ENCODE results near the gene LRRC45. TPM values are rescaled to one million over a fixed set of nuclear protein-coding genes. Genes with fewer than 3 reads are reported as not detected.

The LRRC45 gene
- polyA plus RNA-seq, 1 experiment = 3.4 TPM

DNA sequence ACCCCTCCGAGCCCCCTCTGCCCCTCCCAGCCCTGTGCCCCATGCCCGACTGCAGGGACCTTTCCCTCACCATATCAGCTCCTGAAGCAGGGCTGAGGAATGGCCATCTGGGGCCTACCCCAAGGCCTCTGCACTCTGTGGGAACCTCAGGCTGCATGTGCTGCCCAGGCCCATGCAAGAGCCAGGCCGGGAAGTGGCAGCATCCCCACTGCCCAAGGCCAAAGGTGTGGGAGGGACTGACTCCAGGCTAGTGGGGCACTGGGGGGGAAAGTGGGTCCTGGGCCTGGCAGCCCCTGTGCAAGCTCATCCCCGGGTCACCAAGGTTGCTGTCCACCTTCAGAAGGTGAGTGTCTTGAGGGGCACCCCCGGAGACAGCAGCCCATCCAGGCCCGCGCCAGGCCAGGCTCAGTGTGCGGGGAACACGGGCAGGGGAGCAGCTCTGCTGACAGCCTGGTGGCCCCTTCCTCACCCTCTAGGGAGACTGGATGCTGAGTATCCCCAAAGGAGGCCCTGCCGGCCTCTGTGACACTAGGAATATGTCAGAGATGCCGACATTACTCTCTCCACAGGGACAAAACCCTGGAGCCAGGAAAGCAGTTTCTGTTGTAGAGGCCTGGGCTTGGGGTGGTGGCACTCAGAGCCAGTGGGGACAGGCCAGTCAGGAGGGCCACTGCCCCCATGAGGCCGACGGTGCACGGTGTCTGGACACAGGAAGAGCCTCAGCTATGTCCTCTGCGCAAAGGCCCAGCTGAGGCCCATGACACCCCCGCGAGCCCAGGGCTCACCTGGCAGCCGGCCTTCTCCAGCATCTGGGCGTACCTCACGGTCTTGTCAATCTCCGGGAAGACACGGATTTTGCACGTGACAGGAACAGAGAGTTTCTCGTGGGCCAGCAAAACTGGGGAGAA lies 39.2 kb downstream of the LRRC45 start:
- no peaks in the 10 kb centered on the region; the same call in 1 of the 2 replicates for H3K9me3 ChIP-seq (ENCODE audit: control insufficient read depth, insufficient read depth, low read length)
- H3K27me3 ChIP-seq (ENCODE audit: control insufficient read depth, insufficient read depth, low read length) = no peaks in the 10 kb centered on the region
- no peak for DNase-seq (ENCODE audit: low read depth, low spot score)
- no peak overlapping the region for H3K4me3 ChIP-seq (ENCODE audit: low read depth, low read length)
- no peak overlapping the region for H3K27ac ChIP-seq (ENCODE audit: low read depth, low read length)
- POLR2A ChIA-PET = interaction anchor here (0.6 kb wide), 1 partner anchor 25 kb away, joined by 3 read pairs; the partner anchor contains the start of gene DCXR
- CTCF ChIA-PET = no interaction called here
- TF ChIP-seq, protein P1, sequence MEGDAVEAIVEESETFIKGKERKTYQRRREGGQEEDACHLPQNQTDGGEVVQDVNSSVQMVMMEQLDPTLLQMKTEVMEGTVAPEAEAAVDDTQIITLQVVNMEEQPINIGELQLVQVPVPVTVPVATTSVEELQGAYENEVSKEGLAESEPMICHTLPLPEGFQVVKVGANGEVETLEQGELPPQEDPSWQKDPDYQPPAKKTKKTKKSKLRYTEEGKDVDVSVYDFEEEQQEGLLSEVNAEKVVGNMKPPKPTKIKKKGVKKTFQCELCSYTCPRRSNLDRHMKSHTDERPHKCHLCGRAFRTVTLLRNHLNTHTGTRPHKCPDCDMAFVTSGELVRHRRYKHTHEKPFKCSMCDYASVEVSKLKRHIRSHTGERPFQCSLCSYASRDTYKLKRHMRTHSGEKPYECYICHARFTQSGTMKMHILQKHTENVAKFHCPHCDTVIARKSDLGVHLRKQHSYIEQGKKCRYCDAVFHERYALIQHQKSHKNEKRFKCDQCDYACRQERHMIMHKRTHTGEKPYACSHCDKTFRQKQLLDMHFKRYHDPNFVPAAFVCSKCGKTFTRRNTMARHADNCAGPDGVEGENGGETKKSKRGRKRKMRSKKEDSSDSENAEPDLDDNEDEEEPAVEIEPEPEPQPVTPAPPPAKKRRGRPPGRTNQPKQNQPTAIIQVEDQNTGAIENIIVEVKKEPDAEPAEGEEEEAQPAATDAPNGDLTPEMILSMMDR (IDR thresholded peaks at IDR 0.05; ENCODE audit: low read depth, low read length) = no peak

DNA sequence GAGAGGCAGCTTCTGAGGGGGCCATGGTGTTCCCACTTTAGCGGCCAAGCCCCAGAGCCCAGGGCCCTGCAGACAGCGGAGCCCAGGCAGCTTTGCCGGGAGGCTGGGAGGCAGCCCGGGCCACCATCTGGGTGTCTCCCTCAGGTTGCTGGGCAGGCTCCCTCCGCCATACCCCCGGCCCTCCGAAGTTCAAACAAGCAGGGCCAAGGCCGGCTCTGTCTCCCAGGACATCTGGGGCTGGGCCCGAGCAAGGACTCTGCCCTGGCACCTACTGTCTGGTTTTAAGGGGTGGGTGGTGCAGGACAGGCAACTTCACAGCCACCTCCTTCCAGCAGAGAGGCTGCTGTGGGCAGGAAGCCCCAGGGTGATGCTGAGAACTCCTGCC lies 39.9 kb downstream of the LRRC45 start:
- TF ChIP-seq, protein P1 (IDR thresholded peaks at IDR 0.05; ENCODE audit: low read depth, low read length) = no peak
- no peaks in the 10 kb centered on the region; the same call in 1 of the 2 replicates for H3K9me3 ChIP-seq (ENCODE audit: control insufficient read depth, insufficient read depth, low read length)
- no peak overlapping the region for H3K27ac ChIP-seq (ENCODE audit: low read depth, low read length)
- POLR2A ChIA-PET = interaction anchor here (0.6 kb wide), 1 partner anchor 25 kb away, joined by 3 read pairs; the partner anchor contains the start of gene DCXR
- no peak overlapping the region for H3K4me3 ChIP-seq (ENCODE audit: low read depth, low read length)
- CTCF ChIA-PET = no interaction called here
- no peak for DNase-seq (ENCODE audit: low read depth, low spot score)
- no peaks in the 10 kb centered on the region for H3K27me3 ChIP-seq (ENCODE audit: control insufficient read depth, insufficient read depth, low read length)

DNA sequence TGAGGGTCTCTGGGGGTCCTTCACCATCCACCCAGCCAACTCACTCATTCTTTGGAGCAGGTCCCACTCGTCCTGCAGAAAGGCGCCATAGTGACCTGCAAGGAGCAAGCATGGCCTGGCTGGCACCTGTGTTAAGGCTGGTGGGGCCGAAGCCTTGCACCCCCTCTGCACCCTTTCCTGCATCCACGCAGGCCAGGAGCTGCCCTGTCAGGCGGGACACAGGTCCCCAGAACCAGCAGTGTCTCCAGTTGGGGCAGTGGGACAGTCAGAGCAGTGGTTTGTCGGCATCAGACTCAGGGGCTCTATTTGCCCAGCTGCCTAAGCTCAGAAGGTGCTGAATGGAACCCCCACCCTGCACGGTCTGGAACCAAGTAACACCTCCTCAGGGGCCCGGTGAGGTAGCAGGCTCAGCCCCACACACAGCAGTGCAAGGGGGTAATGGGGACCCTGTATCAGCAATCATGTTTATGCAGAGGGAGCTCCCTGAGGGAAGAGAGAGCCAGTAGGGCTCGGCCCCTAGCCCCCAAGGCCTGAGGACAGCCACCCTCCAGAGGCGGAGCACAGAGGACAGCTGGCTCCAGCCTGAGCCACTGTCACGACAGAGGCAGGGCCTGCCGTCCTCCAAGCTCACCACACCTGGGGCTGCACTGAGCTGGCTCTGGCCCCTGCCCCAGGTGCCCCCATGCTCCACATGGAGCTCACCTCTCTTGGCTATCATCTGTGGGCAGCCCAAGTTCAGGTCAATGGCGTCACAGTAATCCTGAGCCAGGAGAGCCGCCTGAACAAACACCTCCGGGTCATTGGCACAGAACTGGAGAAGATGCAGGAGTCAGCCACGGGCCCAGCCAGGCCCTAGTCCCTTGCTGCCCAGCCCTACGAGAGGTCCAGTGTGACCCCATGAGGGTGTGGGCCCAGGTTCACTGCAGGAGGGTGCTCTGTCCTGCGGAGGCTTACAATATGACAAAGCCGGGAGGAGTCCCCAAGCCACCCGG lies 40.6 kb downstream of the LRRC45 start:
- DNase-seq (ENCODE audit: low read depth, low spot score) = no peak
- Histone ChIP-seq H3K4me3 (ENCODE audit: low read depth, low read length) (no peak overlapping the region), H3K27me3 (ENCODE audit: control insufficient read depth, insufficient read depth, low read length) (no peaks in the 10 kb centered on the region), H3K9me3 (ENCODE audit: control insufficient read depth, insufficient read depth, low read length) (no peaks in the 10 kb centered on the region; the same call in 1 of the 2 replicates), H3K27ac (ENCODE audit: low read depth, low read length) (no peak overlapping the region)
- ChIA-PET CTCF (no interaction called here), POLR2A (no interaction called here)
- TF ChIP-seq, protein P1 (IDR thresholded peaks at IDR 0.05; ENCODE audit: low read depth, low read length) = no peak

DNA sequence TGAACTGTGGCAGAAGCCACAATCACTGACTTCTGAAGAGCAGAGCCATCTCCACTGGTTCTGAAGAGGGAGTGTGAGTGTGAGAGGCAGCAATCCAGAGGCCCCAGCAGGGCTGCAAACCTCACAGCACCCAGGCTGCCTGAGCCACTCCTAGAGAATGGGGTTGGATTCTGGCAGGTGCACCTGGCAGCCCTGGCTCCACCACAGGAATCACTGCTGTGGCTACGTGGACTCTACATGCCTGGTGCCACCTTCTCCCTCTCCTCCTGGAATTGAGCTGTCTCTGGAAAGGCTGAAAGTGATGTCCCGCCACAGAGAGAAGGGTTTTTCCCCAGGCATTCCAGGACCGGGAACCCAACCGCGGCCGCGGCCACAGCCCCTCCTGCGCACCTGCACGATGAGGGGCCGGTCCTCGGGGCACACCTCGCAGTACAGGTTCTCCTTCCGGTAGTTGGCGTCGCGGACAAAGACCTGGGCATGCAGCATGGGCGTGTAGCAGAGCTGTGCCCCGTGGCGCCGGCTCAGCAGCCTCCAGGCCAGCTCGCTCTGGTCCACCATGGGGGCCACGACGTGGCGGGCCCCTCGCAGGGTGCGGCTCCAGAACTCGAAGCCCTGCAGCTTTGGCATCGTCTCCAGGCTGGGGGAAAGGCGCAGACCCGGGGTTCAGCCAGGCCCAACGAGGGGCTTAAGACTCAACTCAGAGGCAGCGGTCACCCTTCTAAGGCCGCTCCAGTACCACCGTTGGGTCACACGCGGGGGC lies 41.5 kb downstream of the LRRC45 start:
- DNase-seq (ENCODE audit: low read depth, low spot score) = no peak
- Histone ChIP-seq H3K27ac (ENCODE audit: low read depth, low read length) (no peak overlapping the region), H3K9me3 (ENCODE audit: control insufficient read depth, insufficient read depth, low read length) (no peaks in the 10 kb centered on the region; the same call in 1 of the 2 replicates), H3K27me3 (ENCODE audit: control insufficient read depth, insufficient read depth, low read length) (no peaks in the 10 kb centered on the region), H3K4me3 (ENCODE audit: low read depth, low read length) (peak overlapping the region; percentile 76)
- ChIA-PET CTCF (no interaction called here), POLR2A (interaction anchor here (0.7 to 1.1 kb wide), 3 partner anchors 9 to 34 kb away, joined by 3 to 5 read pairs (median 3); partner anchors contain the start of gene FASN)
- TF ChIP-seq, protein P1 (IDR thresholded peaks at IDR 0.05; ENCODE audit: low read depth, low read length) = no peak

All from AG04450 (cell line).